ENCODE data around the gene CA10. TPM values are rescaled to one million over a fixed set of nuclear protein-coding genes. Genes with fewer than 3 reads are reported as not detected.

CA10 gene
- total RNA-seq, 1 donor from 2014 or later, result 1.3 TPM

GRCh38 chr17:52027620-52028295, 130.8 kb downstream of the CA10 start:
- H3K27me3 Mint-ChIP-seq (ENCODE audit: unreplicated experiment), result no peaks in the 10 kb centered on the region
- H3K27ac Mint-ChIP-seq (ENCODE audit: unreplicated experiment), result no peak overlapping the region
- H3K9me3 Mint-ChIP-seq (ENCODE audit: unreplicated experiment), result no peaks in the 10 kb centered on the region

GRCh38 chr17:52027081-52027480, 131.4 kb downstream of the CA10 start:
- DNase-seq, result no peak
- no peaks in the 10 kb centered on the region for H3K4me1 Mint-ChIP-seq (ENCODE audit: low read depth, unreplicated experiment)
- H3K36me3 Mint-ChIP-seq (ENCODE audit: unreplicated experiment), result no peaks in the 10 kb centered on the region
- TF ChIP-seq CTCF (IDR thresholded peaks at IDR 0.05; ENCODE audit: partially characterized antibody, unreplicated experiment), result no peak
- no peak overlapping the region for H3K27ac Mint-ChIP-seq (ENCODE audit: unreplicated experiment)
- H3K4me3 Mint-ChIP-seq (ENCODE audit: unreplicated experiment), result no peak overlapping the region
- no peaks in the 10 kb centered on the region for H3K9me3 Mint-ChIP-seq (ENCODE audit: unreplicated experiment)
- no peaks in the 10 kb centered on the region for H3K27me3 Mint-ChIP-seq (ENCODE audit: unreplicated experiment)

More at GRCh38 chr17:52027620-52028295, 130.8 kb downstream of the CA10 start:
- Mint-ChIP-seq H3K4me3 (ENCODE audit: unreplicated experiment) (no peak overlapping the region), H3K4me1 (ENCODE audit: low read depth, unreplicated experiment) (no peaks in the 10 kb centered on the region), H3K36me3 (ENCODE audit: unreplicated experiment) (no peaks in the 10 kb centered on the region)
- DNase-seq, result no peak
- TF ChIP-seq CTCF (IDR thresholded peaks at IDR 0.05; ENCODE audit: partially characterized antibody, unreplicated experiment), result no peak

- no peaks in the 10 kb centered on the region for H3K36me3 Mint-ChIP-seq (ENCODE audit: unreplicated experiment)
These were observed 132.4 kb downstream of the CA10 start for GRCh38 chr17:52026075-52026474.

GRCh38 chr17:52025236-52025635, 133.3 kb downstream of the CA10 start:
- Mint-ChIP-seq H3K9me3 (ENCODE audit: unreplicated experiment) (no peaks in the 10 kb centered on the region), H3K27ac (ENCODE audit: unreplicated experiment) (no peak overlapping the region), H3K4me3 (ENCODE audit: unreplicated experiment) (no peak overlapping the region), H3K36me3 (ENCODE audit: unreplicated experiment) (no peaks in the 10 kb centered on the region), H3K4me1 (ENCODE audit: low read depth, unreplicated experiment) (no peaks in the 10 kb centered on the region), H3K27me3 (ENCODE audit: unreplicated experiment) (no peaks in the 10 kb centered on the region)
- TF ChIP-seq CTCF (IDR thresholded peaks at IDR 0.05; ENCODE audit: partially characterized antibody, unreplicated experiment), result no peak
- DNase-seq, result no peak

More at GRCh38 chr17:52026075-52026474, 132.4 kb downstream of the CA10 start:
- no peak for DNase-seq
- no peak overlapping the region for H3K27ac Mint-ChIP-seq (ENCODE audit: unreplicated experiment)
- H3K27me3 Mint-ChIP-seq (ENCODE audit: unreplicated experiment), result no peaks in the 10 kb centered on the region
- no peaks in the 10 kb centered on the region for H3K9me3 Mint-ChIP-seq (ENCODE audit: unreplicated experiment)
- H3K4me1 Mint-ChIP-seq (ENCODE audit: low read depth, unreplicated experiment), result no peaks in the 10 kb centered on the region
- TF ChIP-seq CTCF (IDR thresholded peaks at IDR 0.05; ENCODE audit: partially characterized antibody, unreplicated experiment), result no peak
- no peak overlapping the region for H3K4me3 Mint-ChIP-seq (ENCODE audit: unreplicated experiment)

- no peaks in the 10 kb centered on the region for H3K9me3 Mint-ChIP-seq (ENCODE audit: unreplicated experiment)
- H3K4me3 Mint-ChIP-seq (ENCODE audit: unreplicated experiment), result no peak overlapping the region
- no peak for TF ChIP-seq CTCF (IDR thresholded peaks at IDR 0.05; ENCODE audit: partially characterized antibody, unreplicated experiment)
- H3K36me3 Mint-ChIP-seq (ENCODE audit: unreplicated experiment), result no peaks in the 10 kb centered on the region
- no peak for DNase-seq
- no peaks in the 10 kb centered on the region for H3K27me3 Mint-ChIP-seq (ENCODE audit: unreplicated experiment)
- H3K27ac Mint-ChIP-seq (ENCODE audit: unreplicated experiment), result no peak overlapping the region
- H3K4me1 Mint-ChIP-seq (ENCODE audit: low read depth, unreplicated experiment), result no peaks in the 10 kb centered on the region
These were observed 134.1 kb downstream of the CA10 start for GRCh38 chr17:52024300-52024870.

Measured in glutamatergic neuron (in vitro differentiated cells).